Thyroid gland (tissue), 4 donors: Measurements from ENCODE around the gene MBD1.

Source experiments
- CTCF ChIP-seq, 6 experiments: fragments of 200-600 bp in 3 of 6; fragments of 450-650 bp in 3 of 6; sonication (generic) in 3 of 6; IDR thresholded peaks; one replicate each; pipeline ENCODE4 v1.5.1; 2016 to 2019; ENCODE audit warnings: antibody characterized with exemption in 6 of 6, mild to moderate bottlenecking in 2 of 6, inconsistent platforms in 1 of 6, moderate library complexity in 1 of 6
- POLR2A ChIP-seq, 2 donors: fragments of 450-650 bp; IDR thresholded peaks; one replicate each; pipeline ENCODE4 v1.6.1; 2017; ENCODE audit warnings: antibody characterized with exemption in 2 of 2, mild to moderate bottlenecking in 2 of 2, moderate library complexity in 1 of 2

- no peak for TF ChIP-seq CTCF (IDR thresholded peaks at IDR 0.05)
- TF ChIP-seq POLR2A (IDR thresholded peaks at IDR 0.05), result no peak
These were observed 39.4 kb upstream of the MBD1 start for GRCh38 chr18:50320719-50321118.
